Measurements from ENCODE around the gene GPR31.
"Not testable (repeated sequence)": the region's sequence is repeated elsewhere in the genome, so short reads cannot be mapped to it uniquely, and the experiment has no call there.

GPR31 gene, protein sequence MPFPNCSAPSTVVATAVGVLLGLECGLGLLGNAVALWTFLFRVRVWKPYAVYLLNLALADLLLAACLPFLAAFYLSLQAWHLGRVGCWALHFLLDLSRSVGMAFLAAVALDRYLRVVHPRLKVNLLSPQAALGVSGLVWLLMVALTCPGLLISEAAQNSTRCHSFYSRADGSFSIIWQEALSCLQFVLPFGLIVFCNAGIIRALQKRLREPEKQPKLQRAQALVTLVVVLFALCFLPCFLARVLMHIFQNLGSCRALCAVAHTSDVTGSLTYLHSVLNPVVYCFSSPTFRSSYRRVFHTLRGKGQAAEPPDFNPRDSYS

DNA sequence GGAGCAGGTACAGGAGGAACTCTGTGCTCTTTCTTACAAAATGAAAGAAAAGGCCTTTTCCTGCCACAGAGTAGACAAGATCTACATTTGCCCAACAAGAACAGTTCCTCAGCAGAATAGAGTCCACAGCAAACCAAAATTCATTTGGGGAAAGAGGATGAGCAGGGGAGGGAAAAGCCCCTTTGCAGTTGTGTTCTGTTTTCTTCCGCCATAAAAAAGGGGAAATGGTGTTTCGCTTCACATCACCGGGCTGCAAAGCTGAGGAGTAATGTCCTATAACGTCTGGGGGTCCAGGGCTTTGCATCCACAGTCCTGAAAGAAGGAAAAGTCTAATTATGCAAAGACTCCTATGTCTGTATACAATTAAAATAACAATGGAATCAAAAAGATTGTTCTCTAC lies at the start of gene GPR31:
TSS of gene GPR31 (minus strand) at position 118 of the 400 bp plus-strand sequence. CDS start 149 bp downstream, outside the sequence.
- peak; percentile 77 for DNase-seq

DNA sequence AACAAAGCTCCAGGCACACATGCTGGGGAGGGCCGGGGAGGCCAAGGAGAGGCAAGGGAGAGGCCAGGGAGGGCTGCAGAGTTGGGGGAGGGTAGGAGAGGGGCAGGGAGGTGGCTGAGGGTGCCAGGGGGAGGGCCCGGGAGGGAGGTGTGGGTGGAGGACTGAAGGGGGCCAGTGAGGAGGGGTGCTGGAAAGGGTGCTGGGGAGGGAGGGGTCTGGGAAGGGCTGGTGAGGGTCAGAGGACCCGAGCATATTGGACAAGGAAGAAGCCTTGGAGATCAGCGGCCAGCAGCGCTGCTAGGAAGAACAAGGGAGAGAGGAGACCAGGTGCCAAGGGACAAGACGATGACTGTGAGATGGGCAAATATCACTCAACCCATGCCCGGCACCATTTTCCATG lies 49.7 kb upstream of the GPR31 start:
- DNase-seq: no peak

DNA sequence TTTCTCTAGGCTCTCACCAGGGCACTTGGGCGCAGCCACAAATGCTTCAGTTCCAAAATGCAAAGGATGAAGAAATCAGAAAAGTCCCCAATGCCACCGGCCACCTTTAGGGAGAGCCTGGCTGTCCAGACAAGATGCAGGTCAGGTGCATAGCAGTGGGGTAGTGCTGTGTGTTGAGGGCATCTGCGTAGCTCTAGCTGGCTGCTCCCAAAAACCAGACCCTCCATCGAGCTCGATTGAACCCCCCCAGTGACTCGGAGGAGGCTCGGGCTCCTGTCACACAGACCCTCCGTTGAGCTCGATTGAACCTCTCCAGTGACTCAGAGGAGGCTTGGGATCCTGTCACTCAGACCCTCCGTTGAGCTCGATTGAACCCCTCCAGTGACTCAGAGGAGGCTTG lies 47.5 kb upstream of the GPR31 start:
- not testable (repeated sequence) for DNase-seq

DNA sequence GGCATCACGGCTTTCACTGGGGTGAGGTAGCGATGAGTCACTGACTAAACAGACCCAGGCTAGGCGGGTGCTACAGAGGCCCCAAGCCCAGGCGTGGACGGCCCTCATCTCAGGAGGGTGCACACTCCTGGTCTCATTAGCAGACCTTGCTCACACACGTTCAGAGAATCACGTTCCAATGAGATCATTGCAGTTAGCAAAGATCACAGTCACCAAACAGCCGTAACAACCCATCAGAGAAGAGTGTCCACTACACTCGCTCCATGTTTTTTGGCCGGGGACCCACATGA lies 46.2 kb upstream of the GPR31 start:
- not testable (repeated sequence) for DNase-seq

DNA sequence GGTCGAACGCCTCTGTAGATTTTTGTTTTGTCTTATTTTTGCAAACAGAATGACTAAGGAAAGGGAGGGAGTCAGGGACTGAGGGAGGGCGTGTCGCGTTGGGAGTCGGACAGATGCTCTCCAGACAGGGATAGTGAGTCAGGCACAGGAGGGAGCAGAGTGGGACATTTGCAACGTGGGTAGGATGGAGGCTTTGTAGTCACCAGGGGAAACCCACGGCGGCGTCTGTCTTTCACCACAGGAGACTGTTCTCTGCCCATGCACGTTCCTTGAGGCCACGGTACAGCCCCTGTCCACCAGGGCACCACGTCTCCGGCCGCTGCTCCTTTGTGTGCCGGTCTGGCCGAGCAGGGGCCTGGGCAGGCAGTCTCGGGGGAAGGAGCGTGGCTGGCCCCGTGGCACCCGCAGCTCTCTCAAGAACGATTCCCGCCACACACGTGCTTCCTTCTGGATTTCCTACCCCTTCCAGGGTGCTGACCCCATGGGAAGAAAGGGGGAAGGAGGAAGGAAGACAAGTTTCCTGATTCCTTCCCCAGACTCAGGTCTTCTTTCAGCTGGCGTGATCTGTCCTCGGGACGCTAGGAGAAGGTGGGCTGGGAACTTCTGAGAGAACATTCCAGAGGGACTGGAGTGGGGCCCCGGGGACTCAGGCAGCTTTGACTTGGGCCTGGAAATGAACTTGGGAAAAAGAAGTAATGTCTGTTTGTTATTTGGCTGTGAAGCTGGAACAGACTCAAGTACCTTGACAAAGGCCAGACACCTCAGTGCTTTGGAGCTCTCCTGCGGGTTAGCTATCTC lies 45.7 kb upstream of the GPR31 start:
- not testable (repeated sequence) for DNase-seq

DNA sequence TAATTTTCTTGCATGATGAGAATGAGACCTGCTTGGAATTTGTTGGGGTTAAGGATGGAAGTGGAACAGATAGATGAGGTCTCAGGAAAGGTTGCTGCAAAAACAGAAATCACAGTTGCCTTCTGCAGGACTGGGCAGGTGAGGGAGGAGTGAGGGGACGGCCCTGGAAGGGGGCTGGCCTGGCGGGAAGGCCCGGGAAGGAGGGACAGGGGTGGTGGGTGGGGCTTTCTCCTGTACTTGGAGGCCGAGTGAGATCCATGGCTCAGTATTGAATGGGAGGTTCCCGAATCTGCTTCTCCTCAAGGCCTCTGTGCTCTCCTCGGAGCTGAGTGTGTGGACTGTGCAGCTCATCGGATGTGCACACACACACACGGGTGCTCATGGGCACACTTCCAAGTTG lies 44.8 kb upstream of the GPR31 start:
- DNase-seq: not testable (repeated sequence)

DNA sequence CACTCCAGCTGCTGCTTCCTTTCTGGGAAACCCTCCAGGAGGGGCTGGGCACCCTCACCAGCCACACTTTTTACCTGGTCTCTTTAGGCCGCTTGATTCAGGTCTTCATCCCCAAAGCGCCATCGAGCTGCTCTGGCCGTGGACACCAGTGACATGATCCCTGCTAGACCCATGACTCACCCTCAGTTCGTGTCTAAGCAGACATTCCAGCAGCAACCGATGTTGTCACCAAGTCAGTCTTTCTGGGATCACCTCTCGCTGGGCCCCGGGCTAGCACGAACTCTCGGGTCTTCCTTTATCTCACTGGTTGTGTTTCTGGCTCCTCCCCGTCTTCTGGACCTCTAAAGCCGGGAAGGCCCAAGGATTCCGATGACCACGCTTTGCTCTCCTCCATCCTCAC lies 43.0 kb upstream of the GPR31 start:
- no peak for DNase-seq

DNA sequence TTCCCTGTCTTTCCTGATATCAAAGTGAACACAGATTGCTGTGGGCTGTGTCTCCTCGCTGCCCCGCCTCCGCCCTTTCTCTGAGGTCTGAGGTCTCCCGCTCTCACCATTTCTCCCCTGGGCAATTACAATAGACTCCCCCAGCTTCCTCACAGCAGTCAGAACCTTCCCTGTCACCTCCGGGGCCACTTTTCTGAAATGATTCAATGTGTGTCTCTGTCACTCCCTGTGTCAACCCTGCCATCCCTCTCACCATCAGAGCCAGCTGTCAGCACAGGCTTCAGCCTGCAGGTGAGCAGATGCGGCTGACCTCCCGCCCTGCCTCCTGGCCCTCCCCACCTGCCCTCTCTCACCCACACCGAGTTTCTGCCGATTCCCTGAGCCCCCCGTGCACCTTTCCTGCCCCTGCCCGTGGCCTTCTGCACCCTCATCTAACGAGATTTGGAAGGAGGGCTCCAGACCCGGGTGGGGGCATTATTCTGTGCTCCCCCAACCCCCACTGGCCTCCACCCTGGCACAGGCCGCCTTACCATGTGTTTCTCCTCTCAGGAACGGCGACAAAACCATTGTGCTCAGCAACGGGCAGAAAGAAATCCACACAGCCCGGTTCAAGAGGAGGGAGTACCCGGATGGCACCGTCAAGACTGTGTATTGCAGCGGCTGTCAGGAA lies 38.3 kb upstream of the GPR31 start:
- not testable (repeated sequence) for DNase-seq

DNA sequence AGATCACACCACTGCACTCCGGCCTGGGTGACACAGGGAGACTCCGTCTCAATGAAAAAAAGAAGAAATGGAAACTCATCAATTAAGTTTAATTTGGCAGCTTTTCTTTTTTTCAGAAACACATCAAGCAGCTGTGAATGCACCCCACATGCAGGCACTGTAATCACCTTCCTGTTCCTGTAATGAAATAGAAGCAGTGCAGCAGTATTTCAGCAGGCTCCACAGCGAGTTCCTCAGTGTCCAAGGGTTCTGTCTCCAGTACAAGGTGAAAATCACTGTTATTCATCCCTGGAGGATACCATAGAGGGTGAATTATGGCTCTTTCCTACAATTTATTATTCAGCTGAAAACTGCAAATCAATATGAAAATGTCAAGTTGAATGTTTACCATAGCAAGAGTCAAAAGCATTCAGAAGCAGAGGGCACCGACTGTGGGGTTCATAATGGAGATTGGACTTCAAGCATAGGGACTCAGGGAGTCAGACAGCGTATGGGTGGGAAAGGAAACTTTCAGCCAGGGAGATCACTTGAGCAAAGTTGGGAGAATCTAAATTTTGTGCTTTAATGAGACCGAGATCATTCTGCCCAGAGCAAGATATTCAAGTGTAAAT lies 35.8 kb upstream of the GPR31 start:
- DNase-seq: not testable (repeated sequence)

DNA sequence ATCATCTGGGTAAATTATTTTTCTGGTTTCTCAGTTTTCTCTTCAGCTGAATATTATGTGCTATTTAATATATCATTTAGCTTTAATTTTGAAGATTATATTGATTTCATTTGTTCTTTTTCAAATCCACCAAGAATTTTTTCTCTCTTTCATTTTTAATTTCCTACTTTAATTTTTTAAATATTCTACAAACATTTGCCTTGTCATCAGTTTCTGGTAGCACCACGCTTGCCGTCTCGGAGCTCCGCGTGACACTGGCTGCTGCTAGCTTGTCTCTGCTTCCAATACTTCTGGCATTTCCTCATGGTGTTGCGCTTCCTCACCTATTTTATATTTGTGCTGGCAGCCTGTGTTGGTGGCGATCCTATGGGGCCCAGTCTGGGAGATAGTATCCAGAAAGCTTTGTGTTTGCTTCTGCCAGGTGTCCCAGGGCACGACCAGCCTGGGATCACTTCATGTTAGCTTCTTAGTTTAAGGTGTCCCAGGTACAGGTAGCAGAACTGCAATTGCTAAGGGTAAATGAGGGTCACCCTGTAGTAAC lies 33.3 kb upstream of the GPR31 start:
- not testable (repeated sequence) for DNase-seq

DNA sequence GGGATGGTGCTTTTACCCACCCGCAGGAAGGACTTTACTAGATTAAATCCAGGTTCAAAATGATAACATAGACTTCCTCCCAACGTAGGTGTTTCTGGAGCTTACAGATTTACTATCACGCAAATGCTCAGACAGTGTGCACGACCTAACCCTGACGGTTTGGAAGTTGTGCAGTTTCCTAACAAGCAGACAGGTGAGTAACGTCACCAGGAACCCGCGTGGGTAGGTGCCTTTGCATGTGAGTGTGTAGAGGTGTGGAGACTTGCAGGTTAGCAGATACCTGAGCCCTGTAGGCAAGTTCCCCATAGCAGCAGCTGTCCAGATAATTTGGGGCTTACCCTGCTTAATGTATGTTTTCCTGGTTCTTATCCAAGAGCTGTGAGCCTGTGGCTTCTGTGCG lies 29.5 kb upstream of the GPR31 start:
- not testable (repeated sequence) for DNase-seq

DNA sequence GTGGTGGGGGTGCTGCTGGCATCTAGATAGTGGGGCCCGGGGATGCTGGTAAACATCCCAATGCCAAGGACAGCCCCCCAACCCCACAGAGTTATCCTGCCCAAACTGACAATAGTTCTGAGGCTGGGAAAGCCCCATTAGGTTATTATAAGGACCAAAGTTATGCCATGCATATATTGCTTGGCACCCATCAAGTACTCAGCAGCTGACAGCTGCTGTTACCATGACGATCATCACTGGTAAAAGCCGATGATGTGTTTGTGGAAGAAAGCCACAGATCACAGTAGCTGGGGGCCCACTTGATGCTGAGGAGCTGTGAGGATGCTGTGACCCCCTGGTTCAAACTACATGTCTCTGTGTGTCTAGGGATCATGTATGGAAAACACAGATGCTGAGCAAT lies 27.3 kb upstream of the GPR31 start:
- DNase-seq: not testable (repeated sequence)

DNA sequence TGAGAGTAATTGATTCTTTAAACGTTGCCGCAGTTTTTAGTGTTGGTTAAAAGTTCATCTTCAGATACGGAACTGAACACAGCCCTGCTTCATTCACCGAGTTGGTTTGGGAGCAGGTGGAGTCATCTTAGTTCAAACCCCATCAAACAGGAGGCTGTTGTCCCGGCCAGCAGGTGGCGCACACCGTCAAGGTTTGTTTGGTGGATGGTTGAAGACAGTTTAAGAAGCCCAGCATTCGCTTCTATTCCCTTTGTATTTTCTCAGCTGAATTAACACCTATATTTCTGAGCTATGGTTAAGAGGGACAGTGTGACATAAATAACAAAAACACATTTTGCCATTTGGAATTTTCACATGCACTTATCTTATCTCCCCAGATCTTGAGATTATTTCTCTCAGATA lies 25.1 kb upstream of the GPR31 start:
- not testable (repeated sequence) for DNase-seq

DNA sequence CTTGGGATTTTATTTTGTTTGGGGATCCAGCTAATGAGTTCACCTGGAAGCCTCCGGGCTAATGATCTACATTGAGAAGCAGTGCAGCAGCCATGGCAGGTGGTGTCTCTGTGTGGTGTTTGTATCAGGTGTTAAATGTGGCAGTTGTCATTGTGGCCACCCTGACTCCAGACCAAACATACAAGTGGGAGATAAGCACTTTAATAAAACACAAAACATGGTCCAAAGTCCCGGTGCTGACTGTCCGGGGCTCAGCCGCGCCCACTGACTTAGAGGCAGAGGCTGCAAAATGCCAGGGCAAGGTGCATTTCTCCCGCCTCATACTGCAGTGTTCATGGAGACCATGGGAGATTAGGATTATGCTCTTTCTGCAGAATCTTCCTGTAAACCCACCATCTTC lies 23.6 kb upstream of the GPR31 start:
- DNase-seq: not testable (repeated sequence)

DNA sequence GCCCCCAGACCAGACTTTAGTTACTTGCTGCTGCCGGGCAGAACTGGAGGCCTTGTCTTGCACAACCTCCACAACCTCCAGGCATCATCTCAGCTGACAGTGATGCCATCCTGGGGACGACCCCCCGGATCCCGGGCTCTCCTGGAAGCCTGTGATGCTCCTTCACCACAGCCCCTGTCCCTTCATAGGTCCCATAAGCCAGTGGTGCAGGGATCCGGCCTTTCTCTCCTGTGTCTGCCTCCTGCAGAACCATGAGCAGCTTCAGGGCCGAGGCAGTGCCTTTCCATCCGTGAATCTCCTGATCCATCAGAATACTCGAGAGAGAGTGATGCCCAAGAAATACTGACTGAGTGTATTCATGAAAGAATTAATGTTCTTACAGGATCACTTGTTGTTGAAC lies 22.3 kb upstream of the GPR31 start:
- DNase-seq: not testable (repeated sequence)

DNA sequence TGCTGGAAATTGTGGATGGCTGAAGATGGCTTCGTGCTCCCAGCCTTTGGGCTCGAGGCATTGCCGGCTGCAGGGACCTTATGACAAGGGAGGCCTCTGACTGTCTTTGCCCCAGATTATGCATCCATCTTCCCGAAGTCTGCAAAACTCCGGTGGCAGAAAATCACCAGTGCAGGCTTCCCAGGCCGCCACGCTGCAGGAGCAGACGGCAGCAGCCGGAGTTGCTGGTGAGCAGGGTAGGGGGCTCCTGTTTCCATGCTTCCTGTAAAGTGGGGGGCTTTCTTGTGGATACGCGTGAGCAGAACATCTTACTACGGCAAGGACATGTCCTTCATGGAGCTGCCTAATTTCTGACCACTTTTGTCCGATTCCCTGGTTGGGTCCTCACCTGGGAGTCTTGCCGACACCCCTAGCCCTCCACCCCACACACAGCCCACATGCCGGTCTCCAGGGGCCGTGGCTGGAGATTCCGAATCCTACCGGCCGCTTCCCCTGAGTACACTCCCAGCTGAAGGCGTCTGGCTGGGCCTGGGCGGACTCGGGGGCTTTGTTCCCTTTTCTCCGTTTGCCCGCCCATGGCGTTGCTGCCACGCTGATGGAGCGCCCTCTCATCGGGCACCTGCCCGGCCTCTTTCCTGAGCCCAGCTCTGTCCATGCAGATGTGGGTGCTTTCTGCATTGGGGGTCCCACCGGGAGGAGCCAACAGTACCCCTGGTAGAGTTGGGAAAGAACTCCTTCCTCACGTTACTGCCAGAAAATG lies 21.3 kb upstream of the GPR31 start:
- DNase-seq: not testable (repeated sequence)

DNA sequence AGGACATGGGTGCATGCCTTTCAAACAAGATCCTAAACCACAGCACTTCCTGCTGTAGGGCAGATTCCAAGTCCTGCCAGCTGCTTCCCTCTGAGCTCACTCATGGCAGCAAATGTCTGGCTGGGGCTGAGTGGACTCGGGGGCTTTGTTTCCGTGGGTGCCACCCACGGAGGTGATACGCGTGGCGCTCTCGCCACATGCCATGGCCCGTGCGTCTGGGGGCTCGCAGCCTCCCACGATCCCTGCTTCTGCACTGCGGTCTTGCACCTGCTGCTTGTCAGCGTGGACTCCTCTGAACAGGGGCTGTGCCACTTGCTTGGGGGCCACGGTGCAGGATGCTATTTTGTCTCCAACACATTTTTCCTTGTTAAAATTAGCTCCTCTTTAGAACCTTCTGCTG lies 19.5 kb upstream of the GPR31 start:
- not testable (repeated sequence) for DNase-seq

DNA sequence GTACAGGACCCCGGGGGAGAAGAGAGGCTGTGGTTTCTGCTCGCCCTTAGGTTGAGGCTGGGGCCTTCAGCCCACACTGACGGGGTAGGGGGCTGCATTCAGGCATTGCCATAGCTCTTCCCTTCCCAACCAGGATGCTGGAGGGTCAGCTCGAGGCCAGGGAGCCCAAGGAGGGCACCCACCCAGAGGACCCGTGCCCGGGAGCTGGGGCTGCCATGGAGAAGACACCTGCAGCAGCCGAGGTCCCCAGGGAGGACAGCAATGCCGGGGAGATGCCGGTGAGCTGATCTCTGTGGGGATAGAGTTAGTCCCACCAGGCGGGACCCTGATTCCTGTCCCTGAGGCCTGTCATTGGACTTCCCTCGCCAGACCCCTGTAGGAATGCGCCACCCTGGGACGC lies 14.2 kb upstream of the GPR31 start:
- not testable (repeated sequence) for DNase-seq

DNA sequence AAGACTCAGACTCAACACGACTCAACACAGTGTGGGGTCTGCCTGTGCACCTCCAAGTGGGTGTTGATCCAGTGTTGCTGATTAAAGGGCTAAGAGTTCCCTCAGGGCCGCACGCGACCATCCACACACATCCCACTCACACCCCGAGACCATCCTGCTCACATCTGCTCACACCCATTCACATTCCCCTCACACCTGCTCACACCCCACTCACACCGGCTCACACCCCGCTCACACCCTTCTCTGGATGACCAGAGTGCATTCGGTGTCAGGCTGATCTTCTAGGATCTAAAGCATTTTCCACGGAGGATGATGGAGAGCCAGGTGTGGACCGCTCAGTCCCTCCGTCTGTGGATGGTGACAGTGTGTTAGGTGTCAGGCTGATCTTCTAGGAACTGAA lies 13.5 kb upstream of the GPR31 start:
- DNase-seq: not testable (repeated sequence)

DNA sequence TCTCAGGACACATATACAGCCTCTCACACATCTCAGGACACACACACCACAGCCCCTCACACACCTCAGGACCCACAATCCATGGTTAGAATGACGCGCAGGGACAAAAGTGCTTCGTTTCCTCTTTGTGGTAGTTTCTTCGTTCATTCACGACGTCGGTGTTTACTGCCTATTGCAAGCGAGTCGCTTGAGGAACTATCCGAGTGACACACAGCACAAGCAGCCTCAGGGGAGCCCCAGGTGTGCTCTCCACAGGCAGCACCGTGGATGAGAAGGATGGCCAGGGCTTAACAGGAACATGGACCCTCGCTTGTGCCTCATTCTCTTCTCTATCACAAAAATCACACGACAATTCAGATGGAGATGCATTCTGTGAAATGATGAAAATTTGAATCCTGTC lies 12.1 kb upstream of the GPR31 start:
- DNase-seq: not testable (repeated sequence)

DNA sequence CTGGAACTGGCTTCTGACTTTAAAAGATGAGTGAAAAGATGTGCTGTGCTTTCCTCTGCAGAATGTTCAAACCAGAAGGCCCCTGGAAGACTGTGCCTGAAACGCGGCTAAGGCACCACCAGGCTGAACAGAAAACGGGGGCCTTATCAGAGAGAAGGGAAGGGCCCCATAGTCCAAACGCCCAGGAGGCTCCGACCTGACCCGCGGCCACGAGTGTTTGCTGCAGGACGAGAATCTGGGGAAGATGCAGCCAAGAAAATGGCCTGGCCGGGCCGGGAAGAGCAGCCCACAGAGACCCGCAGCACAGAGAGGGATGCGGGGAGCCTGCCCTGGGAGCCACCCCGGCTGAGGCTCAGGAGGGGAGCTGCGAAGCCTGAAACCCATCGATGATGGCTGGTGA lies 10.5 kb upstream of the GPR31 start:
- DNase-seq: not testable (repeated sequence)

DNA sequence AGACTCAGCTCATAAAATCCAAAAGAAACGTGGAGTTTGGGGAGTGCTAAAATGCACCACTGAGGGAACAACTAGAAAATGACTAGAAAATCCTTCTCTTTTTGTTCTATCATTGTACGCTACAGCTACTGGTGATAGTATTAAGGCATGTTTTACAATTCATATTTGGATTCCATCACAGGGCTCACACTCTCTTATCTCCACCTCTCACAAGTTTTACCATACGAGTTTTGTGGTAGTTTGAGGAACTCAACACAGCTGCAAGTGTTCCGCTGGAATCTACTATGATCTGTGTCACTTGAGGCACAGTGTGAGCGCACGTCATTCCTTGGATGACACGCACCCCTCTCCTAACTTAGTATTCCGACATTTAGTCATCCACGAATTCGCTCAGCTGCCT lies 9.9 kb upstream of the GPR31 start:
- peak; percentile 34 for DNase-seq
